Left lung (tissue), 10 donors: ENCODE data around the gene FGF14. TPM values are rescaled to one million over a fixed set of nuclear protein-coding genes. Genes with fewer than 3 reads are reported as not detected.

Experiments used
- ATAC-seq: fragments of 200-7000 bp; cut with Tn5 transposase; one replicate; pipeline ENCODE4 v1.9.1; 2020; ENCODE audit warnings: moderate library complexity
- DNase-seq, 4 donors: peaks; one replicate each; pipeline ENCODE4 v3.0.0-alpha.2; 2013 to 2020
- H3K27ac ChIP-seq, 2 donors: fragments of 200-600 bp; sonication (generic) in 1 of 2; one replicate each; pipeline versions ENCODE4 v1.5.0 to v1.8.0; 2020 to 2021
- H3K27me3 ChIP-seq, 2 donors: fragments of 200-600 bp; sonication (generic) in 1 of 2; one replicate each; pipeline versions ENCODE4 v1.5.0 to v1.8.0; 2020 to 2021
- H3K36me3 ChIP-seq, 2 donors: fragments of 200-600 bp; sonication (generic) in 1 of 2; one replicate each; pipeline versions ENCODE4 v1.5.0 to v1.8.0; 2020 to 2021
- H3K4me1 ChIP-seq, 2 donors: fragments of 200-600 bp; one replicate each; pipeline ENCODE4 v1.8.0; 2021
- H3K4me3 ChIP-seq, 2 donors: fragments of 200-600 bp; sonication (generic) in 1 of 2; one replicate each; pipeline versions ENCODE4 v1.5.0 to v1.8.0; 2020 to 2021; ENCODE audit warnings: mild to moderate bottlenecking in 1 of 2
- H3K9me3 ChIP-seq, 2 donors: fragments of 200-600 bp; sonication (generic) in 1 of 2; one replicate each; pipeline versions ENCODE4 v1.5.0 to v1.8.0; 2020 to 2021
- CTCF ChIP-seq, 2 donors: fragments of 200-600 bp; sonication (generic) in 1 of 2; IDR thresholded peaks; one replicate each; pipeline versions ENCODE4 v1.5.0 to v1.8.0; 2021; ENCODE audit warnings: antibody characterized with exemption in 2 of 2
- intact Hi-C, 2 donors: fragments of 100-400 bp; cut with DNase I; formaldehyde crosslinking; loops; one replicate each; pipeline versions ENCODE4 v1.11.2 to v1.14.2; 2022
- polyA plus RNA-seq, 6 donors: library from polyadenylated mRNA; unstranded; fragments of 120-200 nt; gene quantifications; one replicate each; pipeline ENCODE4 v1.2.1, GENCODE V29; 2013; ENCODE audit not compliant: insufficient read length in 6 of 6
- total RNA-seq, 2 donors: library from RNA; stranded (reverse); fragmentation: NEBNext Ultra II Directional; extraction: Animal tissue kit (Norgen Biotek cat#: 25700); gene quantifications; one replicate each; pipeline ENCODE4 v1.2.1, GENCODE V29; 2021
- donor health status: DM: no; HTN: yes; CAD: no.
- donor health status: DM: no; HTN: no; CAD: no.

FGF14 gene
- total and polyA plus RNA-seq, 8 donors: 0.45 to 3.4 (median 0.78) TPM

- Histone ChIP-seq H3K4me1 (no peaks in the 10 kb centered on the region), H3K4me3 (no peak overlapping the region), H3K27ac (no peak overlapping the region), H3K27me3 (no peaks in the 10 kb centered on the region), H3K36me3 (no peaks in the 10 kb centered on the region), H3K9me3 (no peaks in the 10 kb centered on the region)
- intact Hi-C loops: no loop called here
- ATAC-seq (no peak), DNase-seq (no peak)
- TF ChIP-seq CTCF (IDR thresholded peaks at IDR 0.05): no peak
These were observed 649.4 kb downstream of the FGF14 start for GRCh38 chr13:101752432-101752831.

GRCh38 chr13:101751488-101751887 lies 650.4 kb downstream of the FGF14 start:
- H3K27me3 ChIP-seq: no peaks in the 10 kb centered on the region
- H3K4me1 ChIP-seq: no peaks in the 10 kb centered on the region
- H3K36me3 ChIP-seq: no peaks in the 10 kb centered on the region
- no peak for TF ChIP-seq CTCF (IDR thresholded peaks at IDR 0.05)
- no peaks in the 10 kb centered on the region for H3K9me3 ChIP-seq
- H3K4me3 ChIP-seq: no peak overlapping the region
- intact Hi-C loops: no loop called here
- ATAC-seq (peak; percentile 49), DNase-seq (peak in 2 of 4 donors; percentile 2 to 25)
- H3K27ac ChIP-seq: no peak overlapping the region

GRCh38 chr13:101749584-101749983 lies 652.3 kb downstream of the FGF14 start:
- Histone ChIP-seq H3K9me3 (no peaks in the 10 kb centered on the region), H3K4me3 (no peak overlapping the region), H3K27ac (no peak overlapping the region), H3K27me3 (no peaks in the 10 kb centered on the region), H3K4me1 (no peaks in the 10 kb centered on the region), H3K36me3 (no peaks in the 10 kb centered on the region)
- intact Hi-C loops: no loop called here
- no peak for TF ChIP-seq CTCF (IDR thresholded peaks at IDR 0.05)
- no peak for ATAC-seq
- no peak for DNase-seq

DNA sequence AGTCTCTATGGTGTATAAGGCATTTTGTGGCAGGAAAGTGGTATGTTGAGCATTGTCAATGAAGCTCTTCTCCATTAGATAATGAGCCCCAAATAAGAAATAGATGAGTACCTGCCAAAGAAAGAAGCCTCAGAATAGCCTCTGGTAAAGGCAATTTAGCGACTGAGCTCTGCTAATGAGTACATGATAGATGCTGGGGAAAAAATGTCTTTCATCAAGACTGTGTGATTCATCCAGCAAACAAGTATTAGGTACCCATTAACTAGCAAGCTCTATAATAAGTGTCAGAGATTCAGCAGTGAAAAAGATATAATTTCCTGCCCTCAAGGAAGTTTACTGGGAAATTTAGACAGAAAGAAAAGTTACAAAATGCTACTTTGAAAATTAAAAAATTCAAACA lies 654.8 kb downstream of the FGF14 start:
- no peak overlapping the region for H3K4me3 ChIP-seq
- no peaks in the 10 kb centered on the region for H3K4me1 ChIP-seq
- no peak for ATAC-seq
- TF ChIP-seq CTCF (IDR thresholded peaks at IDR 0.05): no peak
- no peaks in the 10 kb centered on the region for H3K27me3 ChIP-seq
- H3K27ac ChIP-seq: no peak overlapping the region
- DNase-seq: no peak
- no peaks in the 10 kb centered on the region for H3K9me3 ChIP-seq
- intact Hi-C loops: no loop called here
- no peaks in the 10 kb centered on the region for H3K36me3 ChIP-seq

DNA sequence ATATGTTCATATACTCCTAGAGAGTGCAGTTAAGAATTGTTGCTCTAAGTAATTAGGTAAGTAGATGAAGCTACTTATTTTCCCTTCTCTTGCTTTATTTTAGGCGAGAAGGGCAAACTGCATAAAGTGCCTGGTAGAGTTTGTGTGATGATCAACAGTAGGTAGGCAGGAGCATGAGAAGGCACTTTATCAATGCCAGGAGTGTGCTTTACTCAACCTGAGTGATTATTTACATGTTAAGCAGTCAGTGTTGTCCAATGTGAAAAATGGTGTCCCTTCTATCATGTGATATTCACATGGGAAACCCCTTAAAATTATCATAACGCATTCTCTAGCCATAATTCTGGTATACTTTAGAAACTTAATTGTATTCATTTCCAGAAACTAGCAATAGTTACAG lies 655.3 kb downstream of the FGF14 start:
- DNase-seq: no peak
- no peak for TF ChIP-seq CTCF (IDR thresholded peaks at IDR 0.05)
- H3K27ac ChIP-seq: no peak overlapping the region
- H3K9me3 ChIP-seq: no peaks in the 10 kb centered on the region
- no peaks in the 10 kb centered on the region for H3K36me3 ChIP-seq
- no peaks in the 10 kb centered on the region for H3K27me3 ChIP-seq
- intact Hi-C loops: no loop called here
- no peaks in the 10 kb centered on the region for H3K4me1 ChIP-seq
- no peak for ATAC-seq
- no peak overlapping the region for H3K4me3 ChIP-seq
